Endodermal cell (in vitro differentiated cells): ENCODE data around the gene TUBA4A. TPM values are rescaled to one million over a fixed set of nuclear protein-coding genes. Genes with fewer than 3 reads are reported as not detected.

Source experiments
- DNase-seq: peaks from one replicate; pipeline ENCODE4 v3.0.0-alpha.2; 2017
- H3K27ac ChIP-seq: 2 replicates; pipeline ENCODE4 v1.5.1; 2013; ENCODE audit warnings: mild to moderate bottlenecking, low read depth, low read length, moderate library complexity
- H3K27me3 ChIP-seq: 2 replicates; pipeline ENCODE4 v1.6.1; 2013; ENCODE audit warnings: mild to moderate bottlenecking, low read length, moderate library complexity; ENCODE audit not compliant: insufficient read depth, control insufficient read depth, poor library complexity, severe bottlenecking
- H3K36me3 ChIP-seq: 2 replicates; pipeline ENCODE4 v1.7.0; 2013; ENCODE audit warnings: mild to moderate bottlenecking, low read length, moderate library complexity; ENCODE audit not compliant: control insufficient read depth, insufficient read depth
- H3K4me1 ChIP-seq: one replicate; pipeline ENCODE4 v1.7.0; 2013; ENCODE audit warnings: low read length; ENCODE audit not compliant: control insufficient read depth, insufficient read depth
- H3K4me3 ChIP-seq: 2 replicates; pipeline ENCODE4 v1.5.1; 2013; ENCODE audit warnings: mild to moderate bottlenecking, low read length, moderate library complexity
- H3K9ac ChIP-seq: 2 replicates; pipeline ENCODE4 v1.6.1; 2013; ENCODE audit warnings: mild to moderate bottlenecking, low read length, moderate library complexity; ENCODE audit not compliant: poor library complexity, severe bottlenecking; ENCODE audit errors: extremely low read depth
- H3K9me3 ChIP-seq: 2 replicates; pipeline ENCODE4 v1.6.1; 2013; ENCODE audit warnings: mild to moderate bottlenecking, low read length, moderate library complexity; ENCODE audit not compliant: control insufficient read depth
- H3K27ac Mint-ChIP-seq: 2 replicates; pipeline ENCODE4 v1.8.0; 2020; ENCODE audit warnings: mixed read lengths
- H3K27me3 Mint-ChIP-seq: 2 replicates; pipeline ENCODE4 v1.8.0; 2021; ENCODE audit warnings: mild to moderate bottlenecking, mixed read lengths; ENCODE audit not compliant: insufficient read depth
- H3K36me3 Mint-ChIP-seq: 2 replicates; pipeline ENCODE4 v1.8.0; 2020; ENCODE audit warnings: low read depth, mixed read lengths
- H3K4me1 Mint-ChIP-seq: 2 replicates; pipeline ENCODE4 v1.8.0; 2020; ENCODE audit warnings: mixed read lengths
- H3K4me3 Mint-ChIP-seq: 2 replicates; pipeline ENCODE4 v1.8.0; 2020; ENCODE audit warnings: mild to moderate bottlenecking, moderate library complexity, mixed read lengths
- H3K9me3 Mint-ChIP-seq: 2 replicates; pipeline ENCODE4 v1.8.0; 2020; ENCODE audit warnings: mild to moderate bottlenecking, mixed read lengths
- CTCF ChIP-seq: fragments of 200-600 bp; sonication (generic); conservative IDR thresholded peaks from 2 replicates; pipeline ENCODE4 v1.5.0; 2021; ENCODE audit warnings: antibody characterized with exemption, mild to moderate bottlenecking
- WGBS, 2 experiments: methylation state at CpG; one replicate each; pipeline versions ENCODE4 v1.1.5 to v1.1.7; 2013; ENCODE audit warnings: missing lambda C conversion rate in 2 of 2, mixed read lengths in 1 of 2; ENCODE audit not compliant: insufficient coverage in 1 of 2, insufficient read length in 1 of 2; 5-methylcytosine and 5-hydroxymethylcytosine counted together
- total RNA-seq, 2 donors: library from RNA; stranded (reverse); fragmentation: NEBNext Ultra II Directional in 1 of 2; extraction: Animal tissue kit (Norgen Biotek cat#: 25700) in 1 of 2; gene quantifications; 2 replicates in 1 of 2; 3 replicates in 1 of 2; pipeline ENCODE4 v1.2.1, GENCODE V29; 2021

TUBA4A gene
- total RNA-seq, 2 donors from 2014 or later: 4.0 to 9.5 TPM

- Histone ChIP-seq H3K9me3 (no peaks in the 10 kb centered on the region), H3K4me1 (peaks cover 15% of the 10 kb centered on the region), H3K27me3 (no peaks in the 10 kb centered on the region), H3K9ac (peak overlapping the region; percentile 97), H3K36me3 (peaks cover 14% of the 10 kb centered on the region), H3K27ac (no peak overlapping the region), H3K4me3 (peak overlapping the region; percentile 92)
- peak overlapping the region; percentile 96 for H3K27ac Mint-ChIP-seq
- H3K4me3 Mint-ChIP-seq: peak overlapping the region; percentile 86
- no peaks in the 10 kb centered on the region for H3K27me3 Mint-ChIP-seq
- no peak for DNase-seq
- WGBS, 2 experiments: 52 to 56% methylated on average over 5 to 6 of the region's 6 CpGs
- peaks cover 21% of the 10 kb centered on the region for H3K4me1 Mint-ChIP-seq
- H3K9me3 Mint-ChIP-seq: no peaks in the 10 kb centered on the region
- H3K36me3 Mint-ChIP-seq: peaks cover 5% of the 10 kb centered on the region
- TF ChIP-seq CTCF: no peak
Observed at GRCh38 chr2:219244789-219245147, 8.9 kb downstream of the TUBA4A start.

- H3K36me3 Mint-ChIP-seq: peaks cover 5% of the 10 kb centered on the region
- no peak for TF ChIP-seq CTCF
- H3K9me3 Mint-ChIP-seq: no peaks in the 10 kb centered on the region
- 95 to 98% methylated on average over 27 to 28 of the region's 28 CpGs for WGBS, 2 experiments
- DNase-seq: no peak
- Histone ChIP-seq H3K9me3 (no peaks in the 10 kb centered on the region), H3K36me3 (peaks cover 14% of the 10 kb centered on the region), H3K9ac (no peak overlapping the region), H3K4me3 (no peak overlapping the region), H3K4me1 (peaks cover 3% of the 10 kb centered on the region), H3K27me3 (no peaks in the 10 kb centered on the region), H3K27ac (no peak overlapping the region)
- H3K4me1 Mint-ChIP-seq: peaks cover 7% of the 10 kb centered on the region
- H3K27ac Mint-ChIP-seq: no peak overlapping the region
- H3K27me3 Mint-ChIP-seq: no peaks in the 10 kb centered on the region
- H3K4me3 Mint-ChIP-seq: no peak overlapping the region
Observed at GRCh38 chr2:219243291-219243761, 10.4 kb downstream of the TUBA4A start.

GRCh38 chr2:219234331-219234730 is 19.4 kb downstream of the TUBA4A start:
- H3K27ac ChIP-seq: no peak overlapping the region
- H3K4me1 Mint-ChIP-seq: peaks cover 3% of the 10 kb centered on the region
- peaks cover 67% of the 10 kb centered on the region for H3K36me3 ChIP-seq
- no peaks in the 10 kb centered on the region for H3K27me3 ChIP-seq
- H3K9me3 Mint-ChIP-seq: no peaks in the 10 kb centered on the region
- TF ChIP-seq CTCF: no peak
- no peak for DNase-seq
- H3K4me3 ChIP-seq: no peak overlapping the region
- 95 to 100% methylated on average over 1 to 3 of the region's 3 CpGs for WGBS, 2 experiments
- H3K9me3 ChIP-seq: no peaks in the 10 kb centered on the region
- no peak overlapping the region for H3K4me3 Mint-ChIP-seq
- H3K4me1 ChIP-seq: no peaks in the 10 kb centered on the region
- H3K27me3 Mint-ChIP-seq: no peaks in the 10 kb centered on the region
- H3K27ac Mint-ChIP-seq: no peak overlapping the region
- peaks cover 56% of the 10 kb centered on the region for H3K36me3 Mint-ChIP-seq
- H3K9ac ChIP-seq: no peak overlapping the region
